Suprapubic skin (tissue), 4 donors: Measurements from ENCODE around the gene ZNF730. TPM values are rescaled to one million over a fixed set of nuclear protein-coding genes. Genes with fewer than 3 reads are reported as not detected.
A peak's percentile ranks its signal among the peaks of the same experiment; 100 is the strongest.
"Not testable (repeated sequence)": the region's sequence is repeated elsewhere in the genome, so short reads cannot be mapped to it uniquely, and the experiment has no call there.

Experiments used
- DNase-seq, 2 donors: peaks; one replicate each; pipeline ENCODE4 v3.0.0-alpha.2; 2019; ENCODE audit warnings: low spot score in 2 of 2
- H3K27ac ChIP-seq: fragments of 200-600 bp; sonication (generic); one replicate; pipeline ENCODE4 v1.5.1; 2019
- H3K27me3 ChIP-seq: fragments of 200-600 bp; sonication (generic); one replicate; pipeline ENCODE4 v1.5.1; 2019
- H3K36me3 ChIP-seq: fragments of 200-600 bp; sonication (generic); one replicate; pipeline ENCODE4 v1.5.1; 2019
- H3K4me1 ChIP-seq: fragments of 200-600 bp; sonication (generic); one replicate; pipeline ENCODE4 v1.5.1; 2019
- H3K4me3 ChIP-seq: fragments of 200-600 bp; sonication (generic); one replicate; pipeline ENCODE4 v1.5.1; 2019; ENCODE audit warnings: mild to moderate bottlenecking
- H3K9me3 ChIP-seq: fragments of 200-600 bp; sonication (generic); one replicate; pipeline ENCODE4 v1.5.1; 2019
- EP300 ChIP-seq: sonication (generic); formaldehyde crosslinking; IDR thresholded peaks from one replicate; pipeline ENCODE4 v1.6.1; 2017; ENCODE audit warnings: antibody characterized with exemption
- POLR2A ChIP-seq, 2 donors: fragments of 450-650 bp; IDR thresholded peaks; one replicate each; pipeline ENCODE4 v1.6.1; 2017; ENCODE audit warnings: antibody characterized with exemption in 2 of 2, mild to moderate bottlenecking in 2 of 2, moderate library complexity in 2 of 2
- POLR2AphosphoS5 ChIP-seq, 3 donors: sonication (generic); formaldehyde crosslinking; IDR thresholded peaks; one replicate each; pipeline ENCODE4 v1.6.1; 2017; ENCODE audit warnings: antibody characterized with exemption in 3 of 3
- WGBS: methylation state at CpG from one replicate; pipeline ENCODE4 v1.1.5; 2018; 5-methylcytosine and 5-hydroxymethylcytosine counted together
- total RNA-seq, 4 donors: library from RNA; depleted of rRNA; stranded (reverse); fragments of >200 nt; gene quantifications; one replicate each; pipeline ENCODE4 v1.1.0, GENCODE V29; 2016
- TF ChIP-seq, protein P1 (sequence below), 2 donors: fragments of 200-600 bp in 1 of 2; fragments of 450-650 bp in 1 of 2; sonication (generic) in 1 of 2; IDR thresholded peaks; one replicate each; pipeline ENCODE4 v1.5.1; 2016 to 2019; ENCODE audit warnings: antibody characterized with exemption in 2 of 2, mild to moderate bottlenecking in 1 of 2, moderate library complexity in 1 of 2

ZNF730 gene
- not detected for total RNA-seq

DNA sequence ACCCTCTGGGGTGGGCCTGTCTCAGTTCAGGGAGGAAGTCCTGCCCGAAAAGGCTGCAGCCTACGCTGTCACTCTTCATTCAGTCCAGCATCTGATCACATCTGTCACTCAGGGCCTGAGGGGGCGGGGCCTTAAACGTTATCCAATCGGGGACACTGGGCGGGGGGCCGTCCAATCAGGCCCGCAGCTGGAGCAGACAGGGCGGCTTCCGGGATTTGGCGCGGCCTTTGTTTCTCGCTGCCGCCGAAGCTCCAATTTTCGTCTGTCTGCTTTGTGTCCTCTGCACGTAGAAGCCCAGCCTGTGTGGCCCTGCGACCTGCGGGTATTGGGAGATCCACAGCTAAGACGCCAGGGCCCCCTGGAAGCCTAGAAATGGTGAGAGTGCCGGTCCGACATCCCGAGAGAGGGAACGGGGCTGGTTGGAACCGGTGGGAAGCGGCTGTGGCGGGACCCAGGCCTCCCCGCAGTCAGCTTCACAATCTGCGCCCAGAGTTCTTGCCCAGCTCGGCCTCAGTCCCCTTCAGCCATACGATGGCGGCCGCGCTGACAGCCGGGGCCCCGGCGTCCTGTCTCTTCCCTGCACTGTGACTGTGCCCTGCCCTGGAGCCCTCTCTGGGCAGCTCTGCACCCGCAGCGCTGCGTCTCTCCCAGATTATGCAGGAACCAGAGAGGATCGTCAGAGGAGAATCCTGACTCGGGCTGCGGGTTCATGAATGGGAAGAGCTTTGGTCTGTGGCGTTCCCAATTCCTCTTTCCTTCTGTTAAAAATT lies at the start of gene ZNF730:
Gene ZNF730 (plus strand): TSS at position 224 of the 770 bp plus-strand sequence. CDS start 149 bp downstream, at position 373.
- Histone ChIP-seq H3K4me3 (peak within 1 kb of the TSS; percentile 55), H3K27me3 (no peaks in the 10 kb centered on the region), H3K4me1 (peaks cover 7% of the 10 kb centered on the region), H3K36me3 (no peaks in the 10 kb centered on the region), H3K27ac (no peak within 1 kb of the TSS), H3K9me3 (no peaks in the 10 kb centered on the region)
- TF ChIP-seq, protein P1, sequence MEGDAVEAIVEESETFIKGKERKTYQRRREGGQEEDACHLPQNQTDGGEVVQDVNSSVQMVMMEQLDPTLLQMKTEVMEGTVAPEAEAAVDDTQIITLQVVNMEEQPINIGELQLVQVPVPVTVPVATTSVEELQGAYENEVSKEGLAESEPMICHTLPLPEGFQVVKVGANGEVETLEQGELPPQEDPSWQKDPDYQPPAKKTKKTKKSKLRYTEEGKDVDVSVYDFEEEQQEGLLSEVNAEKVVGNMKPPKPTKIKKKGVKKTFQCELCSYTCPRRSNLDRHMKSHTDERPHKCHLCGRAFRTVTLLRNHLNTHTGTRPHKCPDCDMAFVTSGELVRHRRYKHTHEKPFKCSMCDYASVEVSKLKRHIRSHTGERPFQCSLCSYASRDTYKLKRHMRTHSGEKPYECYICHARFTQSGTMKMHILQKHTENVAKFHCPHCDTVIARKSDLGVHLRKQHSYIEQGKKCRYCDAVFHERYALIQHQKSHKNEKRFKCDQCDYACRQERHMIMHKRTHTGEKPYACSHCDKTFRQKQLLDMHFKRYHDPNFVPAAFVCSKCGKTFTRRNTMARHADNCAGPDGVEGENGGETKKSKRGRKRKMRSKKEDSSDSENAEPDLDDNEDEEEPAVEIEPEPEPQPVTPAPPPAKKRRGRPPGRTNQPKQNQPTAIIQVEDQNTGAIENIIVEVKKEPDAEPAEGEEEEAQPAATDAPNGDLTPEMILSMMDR (IDR thresholded peaks at IDR 0.05): no peak
- TF ChIP-seq POLR2A (IDR thresholded peaks at IDR 0.05) (no peak), EP300 (no peak), POLR2AphosphoS5 (IDR thresholded peaks at IDR 0.05) (no peak)
- peak; percentile 60 to 81 for DNase-seq
- 2% methylated on average over 12 of the region's 44 CpGs for WGBS

DNA sequence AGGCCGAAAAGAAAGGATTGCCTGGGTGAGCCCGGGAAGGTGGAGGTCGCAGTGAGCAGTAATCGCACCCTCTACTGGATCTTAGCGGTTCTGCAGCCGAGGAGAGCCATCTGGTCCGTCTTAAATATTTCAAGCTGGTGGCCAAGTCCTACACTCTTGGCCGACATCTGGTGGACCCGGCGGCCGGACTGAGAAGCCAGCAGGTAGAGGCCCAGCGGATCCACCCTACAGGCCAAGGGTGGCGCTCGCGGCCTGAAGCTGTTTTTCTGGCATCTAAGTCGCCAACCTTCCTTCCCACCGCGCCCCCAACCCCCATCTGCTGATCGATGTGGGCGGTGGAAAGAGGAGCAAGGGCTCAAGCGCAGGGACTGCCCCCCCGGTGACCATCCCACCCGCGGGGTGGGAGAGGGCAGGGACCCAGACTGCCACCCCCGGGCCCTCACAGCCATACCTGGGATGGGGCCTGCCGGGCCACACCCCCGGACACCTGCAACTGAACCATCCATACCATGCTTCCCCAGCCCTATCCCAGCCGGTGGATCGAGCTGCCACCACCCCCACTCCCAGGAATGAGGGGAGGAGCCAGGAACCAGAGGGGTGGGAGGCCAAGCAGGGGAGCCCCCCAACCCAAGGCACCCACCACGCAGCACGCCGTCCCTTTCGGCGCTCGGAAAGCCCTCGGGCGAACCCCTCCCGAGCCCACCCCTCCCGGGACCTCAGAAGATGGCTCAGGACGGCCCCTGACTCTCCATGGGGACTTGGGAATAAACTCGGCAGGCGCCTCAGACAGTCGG lies 46.3 kb upstream of the ZNF730 start:
- H3K9me3 ChIP-seq: no peaks in the 10 kb centered on the region
- H3K4me3 ChIP-seq: peak overlapping the region; percentile 44
- TF ChIP-seq EP300: no peak
- TF ChIP-seq, protein P1 (IDR thresholded peaks at IDR 0.05): peak in 1 of 2 donors; percentile 38
- peak in 1 of 2 donors; percentile 81 for DNase-seq
- no peaks in the 10 kb centered on the region for H3K36me3 ChIP-seq
- peaks cover 5% of the 10 kb centered on the region for H3K4me1 ChIP-seq
- H3K27me3 ChIP-seq: peaks cover 14% of the 10 kb centered on the region
- WGBS: 5% methylated on average over 32 of the region's 43 CpGs
- no peak overlapping the region for H3K27ac ChIP-seq

DNA sequence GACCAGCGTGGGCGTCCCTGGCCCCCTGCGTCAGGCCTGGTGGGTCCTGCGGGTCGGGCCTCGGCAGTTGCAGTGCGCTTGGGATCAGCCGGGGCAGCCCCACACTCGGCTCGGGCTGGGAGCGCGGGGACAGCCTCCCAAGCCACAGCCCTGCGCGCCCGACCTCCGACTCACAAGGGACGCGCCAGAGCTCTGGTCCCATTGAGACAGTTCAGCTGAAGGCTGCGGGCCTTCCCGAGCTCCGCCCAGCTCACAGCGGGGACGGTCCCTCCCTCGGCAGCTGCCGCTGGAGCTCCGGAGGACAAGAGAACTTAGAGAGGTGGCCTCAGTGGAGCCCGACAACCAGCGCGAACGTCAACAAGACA lies 45.7 kb upstream of the ZNF730 start:
- H3K4me3 ChIP-seq: peak overlapping the region; percentile 44
- no peaks in the 10 kb centered on the region for H3K9me3 ChIP-seq
- 0% methylated on average over 10 of the region's 30 CpGs for WGBS
- TF ChIP-seq POLR2A (IDR thresholded peaks at IDR 0.05) (no peak), POLR2AphosphoS5 (IDR thresholded peaks at IDR 0.05) (no peak), EP300 (no peak)
- TF ChIP-seq, protein P1 (IDR thresholded peaks at IDR 0.05): no peak
- H3K27me3 ChIP-seq: peaks cover 14% of the 10 kb centered on the region
- H3K4me1 ChIP-seq: peaks cover 5% of the 10 kb centered on the region
- H3K36me3 ChIP-seq: no peaks in the 10 kb centered on the region
- no peak for DNase-seq
- no peak overlapping the region for H3K27ac ChIP-seq

DNA sequence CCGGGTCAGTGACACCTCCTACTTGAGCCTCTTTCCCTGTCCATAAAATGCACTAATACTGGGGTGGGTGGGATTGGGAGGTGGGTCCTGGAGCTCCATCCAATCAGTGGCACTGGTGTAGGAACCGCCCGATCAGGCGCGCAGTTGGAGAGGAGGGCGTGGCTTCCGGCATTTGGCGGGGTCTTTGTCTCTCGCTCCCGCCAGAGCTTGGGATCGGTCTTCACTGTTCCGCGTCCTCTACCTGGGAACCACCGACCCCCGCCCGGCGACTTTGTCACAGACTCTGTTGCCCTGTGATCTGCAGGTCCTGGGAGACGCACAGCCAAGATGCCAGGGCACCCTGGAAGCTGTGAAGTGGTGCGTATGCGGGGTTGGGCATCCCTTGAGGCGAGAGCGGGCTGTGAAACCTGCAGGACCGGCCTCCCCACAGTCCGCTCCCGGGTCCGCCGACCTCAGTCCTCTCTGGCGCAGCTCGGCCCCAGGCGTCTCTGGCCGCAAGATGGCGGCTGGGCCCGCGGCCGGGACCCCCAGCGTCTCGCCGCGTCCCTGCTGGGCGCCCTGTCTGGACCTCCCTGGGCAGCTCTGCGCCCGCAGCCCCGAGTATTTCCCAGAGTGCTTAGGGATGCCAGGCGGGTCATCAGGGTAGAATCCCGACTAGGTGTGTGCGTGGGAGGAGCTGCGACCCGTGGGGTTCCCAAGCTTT lies 41.6 kb upstream of the ZNF730 start:
- no peaks in the 10 kb centered on the region for H3K9me3 ChIP-seq
- H3K4me1 ChIP-seq: peaks cover 5% of the 10 kb centered on the region
- H3K27me3 ChIP-seq: peaks cover 11% of the 10 kb centered on the region
- DNase-seq: peak; percentile 60 to 80
- H3K4me3 ChIP-seq: peak overlapping the region; percentile 57
- no peaks in the 10 kb centered on the region for H3K36me3 ChIP-seq
- H3K27ac ChIP-seq: no peak overlapping the region
- WGBS: 1% methylated on average over 28 of the region's 48 CpGs
- TF ChIP-seq POLR2AphosphoS5 (IDR thresholded peaks at IDR 0.05): no peak
- TF ChIP-seq, protein P1 (IDR thresholded peaks at IDR 0.05): no peak
- TF ChIP-seq POLR2A (IDR thresholded peaks at IDR 0.05): no peak
- TF ChIP-seq EP300: no peak

DNA sequence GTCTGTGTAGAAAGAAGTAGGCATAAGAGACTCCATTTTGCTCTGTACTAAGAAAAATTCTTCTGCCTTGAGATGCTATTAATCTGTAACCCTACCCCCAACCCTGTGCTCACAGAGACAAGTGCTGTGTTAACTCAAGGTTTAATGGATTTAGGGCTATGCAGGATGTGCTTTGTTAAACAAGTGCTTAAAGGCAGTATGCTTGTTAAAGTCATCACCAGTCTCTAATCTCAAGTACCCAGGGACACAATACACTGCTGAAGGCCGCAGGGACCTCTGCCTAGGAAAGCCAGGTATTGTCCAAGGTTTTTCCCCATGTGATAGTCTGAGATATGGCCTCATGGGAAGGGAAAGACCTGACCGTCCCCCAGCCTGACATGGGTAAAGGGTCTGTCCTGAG lies 39.0 kb upstream of the ZNF730 start:
- WGBS: 76% methylated on average over 2 of the region's 2 CpGs
- H3K27ac ChIP-seq, H3K4me1 ChIP-seq, H3K27me3 ChIP-seq, DNase-seq, H3K9me3 ChIP-seq, H3K4me3 ChIP-seq, H3K36me3 ChIP-seq: not testable (repeated sequence)
